IMR-90 (cell line): ENCODE results near the gene SDC1. TPM values are rescaled to one million over a fixed set of nuclear protein-coding genes. Genes with fewer than 3 reads are reported as not detected.

Experiments used
- ATAC-seq: fragments of 200-7000 bp; cut with Tn5 transposase; 2 replicates; pipeline ENCODE4 v1.9.1; 2020; ENCODE audit warnings: low read depth, mild to moderate bottlenecking, moderate library complexity
- BruUV-seq: library from RNA; stranded (reverse); fragments of 400-500 nt; replicated peaks from 2 replicates; lab custom pipeline; 2021; lab: Mats Ljungman, UMichigan
- CTCF ChIA-PET: fragments of 300-600 bp; formaldehyde crosslinking; extraction: SDS; loops from one replicate; lab custom pipeline; 2021; ENCODE audit warnings: antibody characterized with exemption; lab: Yijun Ruan, JAX
- POLR2A ChIA-PET: fragments of 300-600 bp; sonication (Branson Sonifier 250); formaldehyde crosslinking; loops from one replicate; lab custom pipeline; 2022; ENCODE audit warnings: antibody characterized with exemption; ENCODE audit not compliant: unreplicated experiment; lab: Charles Lee
- DNase-seq: peaks from one replicate; pipeline ENCODE4 v3.0.0; 2013
- H2AFZ ChIP-seq: replicated peaks from 2 replicates; pipeline ENCODE3; 2013; ENCODE audit warnings: low read length, mild to moderate bottlenecking; ENCODE audit not compliant: poor library complexity
- H2AK5ac ChIP-seq: 2 replicates; pipeline ENCODE4 v1.6.1; 2013; ENCODE audit warnings: low read depth, low read length, inconsistent platforms
- H2AK9ac ChIP-seq: replicated peaks from 2 replicates; pipeline ENCODE3; 2013; ENCODE audit warnings: mild to moderate bottlenecking, low read depth, low read length, moderate library complexity; ENCODE audit not compliant: poor library complexity
- H2BK120ac ChIP-seq: 2 replicates; pipeline ENCODE4 v1.6.1; 2013; ENCODE audit warnings: low read depth, low read length, inconsistent platforms
- H2BK15ac ChIP-seq: 3 replicates; pipeline ENCODE4 v1.6.1; 2013; ENCODE audit warnings: low read depth, low read length, inconsistent platforms
- H2BK20ac ChIP-seq: 2 replicates; pipeline ENCODE4 v1.6.1; 2013; ENCODE audit warnings: low read depth, mild to moderate bottlenecking, inconsistent platforms, low read length, moderate library complexity
- H2BK5ac ChIP-seq: 2 replicates; pipeline ENCODE4 v1.6.1; 2013; ENCODE audit warnings: mild to moderate bottlenecking, low read depth, low read length, inconsistent platforms; ENCODE audit not compliant: poor library complexity, severe bottlenecking
- H3K14ac ChIP-seq: replicated peaks from 2 replicates; pipeline ENCODE4 v1.6.1; 2013; ENCODE audit warnings: low read depth, low read length, inconsistent platforms
- H3K18ac ChIP-seq: 2 replicates; pipeline ENCODE4 v1.6.1; 2013; ENCODE audit warnings: low read depth, low read length, control low read depth
- H3K23ac ChIP-seq: 2 replicates; pipeline ENCODE4 v1.6.1; 2013; ENCODE audit warnings: low read depth, low read length, inconsistent platforms
- H3K27ac ChIP-seq: 2 replicates; pipeline ENCODE4 v1.5.1; 2013; ENCODE audit warnings: mild to moderate bottlenecking, control low read depth, low read length; ENCODE audit not compliant: insufficient read depth
- H3K27me3 ChIP-seq: 2 replicates; pipeline ENCODE4 v1.6.1; 2013; ENCODE audit warnings: low read length; ENCODE audit not compliant: control insufficient read depth, insufficient read depth
- H3K36me3 ChIP-seq: 2 replicates; pipeline ENCODE4 v1.6.1; 2013; ENCODE audit warnings: low read length, mixed read lengths; ENCODE audit not compliant: control insufficient read depth, insufficient read depth
- H3K4ac ChIP-seq: 2 replicates; pipeline ENCODE4 v1.6.1; 2013; ENCODE audit warnings: low read depth, low read length, inconsistent platforms
- H3K4me1 ChIP-seq: 2 replicates; pipeline ENCODE4 v1.6.1; 2013; ENCODE audit warnings: low read length, mixed read lengths; ENCODE audit not compliant: control insufficient read depth, insufficient read depth
- H3K4me2 ChIP-seq: 2 replicates; pipeline ENCODE4 v1.6.1; 2013; ENCODE audit warnings: low read depth, mild to moderate bottlenecking, control low read depth, low read length, moderate library complexity
- H3K4me3 ChIP-seq: 2 replicates; pipeline ENCODE4 v1.5.1; 2013; ENCODE audit warnings: low read depth, mild to moderate bottlenecking, control low read depth, low read length, moderate library complexity; ENCODE audit not compliant: insufficient read depth
- H3K56ac ChIP-seq: 2 replicates; pipeline ENCODE4 v1.6.1; 2013; ENCODE audit warnings: low read length, inconsistent platforms; ENCODE audit not compliant: insufficient read depth; ENCODE audit errors: extremely low read depth
- H3K79me1 ChIP-seq, 2 experiments: 2 replicates each; pipeline ENCODE4 v1.6.1; 2013; ENCODE audit warnings: low read length in 2 of 2, inconsistent platforms in 1 of 2, low read depth in 1 of 2
- H3K9ac ChIP-seq: 2 replicates; pipeline ENCODE4 v1.6.1; 2013; ENCODE audit warnings: low read depth, low read length, control low read depth
- H3K9me1 ChIP-seq: 2 replicates; pipeline ENCODE4 v1.6.1; 2013; ENCODE audit warnings: low read length, inconsistent platforms; ENCODE audit not compliant: insufficient read depth
- H3K9me3 ChIP-seq: 2 replicates; pipeline ENCODE4 v1.6.1; 2013; ENCODE audit warnings: low read length; ENCODE audit not compliant: control insufficient read depth, insufficient read depth
- H4K20me1 ChIP-seq: 2 replicates; pipeline ENCODE4 v1.6.1; 2013; ENCODE audit warnings: low read length, inconsistent platforms; ENCODE audit not compliant: insufficient read depth
- H4K5ac ChIP-seq: 2 replicates; pipeline ENCODE4 v1.6.1; 2013; ENCODE audit warnings: mild to moderate bottlenecking, low read depth, low read length, control low read depth
- H4K8ac ChIP-seq, 2 experiments: 2 replicates each; pipeline ENCODE4 v1.6.1; 2013; ENCODE audit warnings: low read depth in 2 of 2, low read length in 2 of 2, control low read depth in 1 of 2, inconsistent platforms in 1 of 2
- H4K91ac ChIP-seq: 2 replicates; pipeline ENCODE4 v1.6.1; 2013; ENCODE audit warnings: low read depth, low read length, inconsistent platforms; ENCODE audit not compliant: insufficient read depth
- BHLHE40 ChIP-seq: fragments of 150-350 bp; IDR thresholded peaks from 2 replicates; pipeline ENCODE4 v1.6.1; 2016; ENCODE audit warnings: mild to moderate bottlenecking, low read depth, low read length
- CEBPB ChIP-seq: IDR thresholded peaks from 2 replicates; pipeline ENCODE4 v1.6.1; 2012; ENCODE audit warnings: low read depth, low read length, improper control_type of control experiment
- CHD1 ChIP-seq: IDR thresholded peaks from 2 replicates; pipeline ENCODE4 v1.6.1; 2012; ENCODE audit warnings: low read depth, low read length, improper control_type of control experiment
- CTCF ChIP-seq: conservative IDR thresholded peaks from 2 replicates; pipeline ENCODE4 v1.5.1; 2012; ENCODE audit warnings: mild to moderate bottlenecking, low read depth, low read length, improper control_type of control experiment
- ELK1 ChIP-seq: fragments of 150-350 bp; IDR thresholded peaks from 2 replicates; pipeline ENCODE4 v1.6.1; 2016; ENCODE audit warnings: low read depth, mild to moderate bottlenecking, low read length, moderate library complexity, borderline replicate concordance
- FOS ChIP-seq: fragments of 150-350 bp; IDR thresholded peaks from 2 replicates; pipeline ENCODE4 v1.6.1; 2016; ENCODE audit warnings: low read depth, low read length
- MAFK ChIP-seq: IDR thresholded peaks from 2 replicates; pipeline ENCODE4 v1.6.1; 2012; ENCODE audit warnings: low read depth, low read length, improper control_type of control experiment
- MAZ ChIP-seq: IDR thresholded peaks from 2 replicates; pipeline ENCODE4 v1.6.1; 2012; ENCODE audit warnings: low read depth, mild to moderate bottlenecking, low read length, improper control_type of control experiment, moderate library complexity, borderline replicate concordance
- MXI1 ChIP-seq: IDR thresholded peaks from 2 replicates; pipeline ENCODE4 v1.6.1; 2012; ENCODE audit warnings: low read depth, mild to moderate bottlenecking, low read length, moderate library complexity, borderline replicate concordance
- NFE2L2 ChIP-seq: fragments of 150-350 bp; IDR thresholded peaks from 2 replicates; pipeline ENCODE4 v1.6.1; 2016; ENCODE audit warnings: low read depth, mild to moderate bottlenecking, low read length
- POLR2A ChIP-seq: IDR thresholded peaks from 2 replicates; pipeline ENCODE4 v1.6.1; 2012; ENCODE audit warnings: mild to moderate bottlenecking, low read depth, low read length
- RAD21 ChIP-seq: IDR thresholded peaks from 2 replicates; pipeline ENCODE4 v1.6.1; 2012; ENCODE audit warnings: low read length, improper control_type of control experiment
- RCOR1 ChIP-seq: IDR thresholded peaks from 2 replicates; pipeline ENCODE4 v1.6.1; 2012; ENCODE audit warnings: mild to moderate bottlenecking, low read length, improper control_type of control experiment; ENCODE audit not compliant: insufficient replicate concordance
- RFX5 ChIP-seq: IDR thresholded peaks from 2 replicates; pipeline ENCODE4 v1.8.0; 2012; ENCODE audit warnings: low read depth, mild to moderate bottlenecking, low read length, moderate library complexity
- SMC3 ChIP-seq: fragments of 150-350 bp; IDR thresholded peaks from 2 replicates; pipeline ENCODE4 v1.6.1; 2016; ENCODE audit warnings: low read depth, mild to moderate bottlenecking, antibody characterized with exemption, low read length, moderate library complexity
- USF2 ChIP-seq: fragments of 150-350 bp; IDR thresholded peaks from 2 replicates; pipeline ENCODE4 v1.6.1; 2017; ENCODE audit warnings: mild to moderate bottlenecking, antibody characterized with exemption, low read length, low read depth
- WGBS, 2 experiments: methylation state at CpG; one replicate each; pipeline versions ENCODE4 v1.1.5 to v1.1.7; 2013; ENCODE audit warnings: missing lambda C conversion rate in 2 of 2; ENCODE audit not compliant: insufficient read length in 1 of 2; ENCODE audit errors: extremely low coverage in 2 of 2; 5-methylcytosine and 5-hydroxymethylcytosine counted together
- dilution Hi-C: fragments of 300-500 bp; cut with HindIII; formaldehyde crosslinking; loops from one replicate; pipeline ENCODE4 v1.14.3; 2018; ENCODE audit warnings: low sequenced_read_pairs; ENCODE audit not compliant: unreplicated experiment
- in situ Hi-C: fragments of 300-500 bp; cut with MboI; formaldehyde crosslinking; loops from 3 replicates; pipeline ENCODE4 v1.14.3; 2019; ENCODE audit warnings: low sequenced_read_pairs, inconsistent platforms, mixed read lengths
- intact Hi-C: fragments of 100-400 bp; cut with micrococcal nuclease; formaldehyde crosslinking; loops from 2 replicates; pipeline ENCODE4 v1.10.0; 2022
- polyA plus RNA-seq, 3 experiments: library from polyadenylated mRNA; depleted of rRNA; stranded (reverse); fragments of >200 nt; gene quantifications; 2 replicates each; pipeline ENCODE4 v1.2.3, GENCODE V29; 2012; ENCODE audit warnings: low replicate concordance in 1 of 3
- total RNA-seq: library from RNA; depleted of rRNA; stranded (reverse); fragments of >200 nt; gene quantifications from 2 replicates; pipeline ENCODE4 v1.2.3, GENCODE V29; 2012

SDC1 gene
- total and polyA plus RNA-seq, 2 of the 4 experiments (the other 2 are of a cell fraction) = 22.0 to 28.3 TPM

GRCh38 chr2:20193185-20193584, 31.7 kb downstream of the SDC1 start:
- H2BK20ac ChIP-seq = no peak overlapping the region
- H3K27ac ChIP-seq = no peak overlapping the region
- no peaks in the 10 kb centered on the region for H3K4me1 ChIP-seq
- no peak overlapping the region for H2AK9ac ChIP-seq
- no peak overlapping the region for H3K56ac ChIP-seq
- H4K20me1 ChIP-seq = no peaks in the 10 kb centered on the region
- no peak for ATAC-seq
- H2AFZ ChIP-seq = no peak overlapping the region
- WGBS, 2 experiments = no CpG with 5 or more reads among the region's 4 CpGs
- no peak overlapping the region for H2AK5ac ChIP-seq
- no peak overlapping the region for H3K4me2 ChIP-seq
- no peak overlapping the region for H3K18ac ChIP-seq
- no peak overlapping the region for H4K8ac ChIP-seq
- DNase-seq = no peak
- no peak overlapping the region for H3K14ac ChIP-seq
- H2BK120ac ChIP-seq = no peak overlapping the region
- TF ChIP-seq SMC3 = no peak
- no peak for TF ChIP-seq NFE2L2
- no peak for TF ChIP-seq MXI1
- TF ChIP-seq POLR2A = no peak
- TF ChIP-seq RFX5 = no peak
- TF ChIP-seq BHLHE40 = no peak
- TF ChIP-seq MAZ = no peak
- TF ChIP-seq CHD1 = no peak
- TF ChIP-seq MAFK = no peak
- no peak for TF ChIP-seq RCOR1
- TF ChIP-seq CEBPB = no peak
- TF ChIP-seq CTCF = no peak
- TF ChIP-seq RAD21 = no peak
- TF ChIP-seq ELK1 = no peak
- no peak for TF ChIP-seq FOS
- TF ChIP-seq USF2 = no peak
- no peak overlapping the region for H2BK15ac ChIP-seq
- in situ Hi-C loops = no loop called here
- POLR2A ChIA-PET = no interaction called here
- intact Hi-C loops = loop anchor here (5.0 kb wide), 1 partner anchor 36 kb away; no protein-coding TSS in a partner anchor
- no peaks in the 10 kb centered on the region for H3K36me3 ChIP-seq
- 0 out of 2 replicates have a peak, but pooled peaks cover 5% of the 10 kb centered on the region for H3K9me1 ChIP-seq
- no peak overlapping the region for H3K4me3 ChIP-seq
- BruUV-seq = no TSS peak
- no peak overlapping the region for H3K4ac ChIP-seq
- no peaks in the 10 kb centered on the region for H3K9me3 ChIP-seq
- H3K23ac ChIP-seq = no peak overlapping the region
- CTCF ChIA-PET = no interaction called here
- no peaks in the 10 kb centered on the region; the same call in 1 of the 2 replicates for H3K27me3 ChIP-seq
- H4K91ac ChIP-seq = no peak overlapping the region
- H3K9ac ChIP-seq = no peak overlapping the region
- H2BK5ac ChIP-seq = no peak overlapping the region
- dilution Hi-C loops = no loop called here
- no peak overlapping the region for H4K5ac ChIP-seq
- no peaks in the 10 kb centered on the region for H3K79me1 ChIP-seq
